ENCODE data around the gene HIVEP3. TPM values are rescaled to one million over a fixed set of nuclear protein-coding genes. Genes with fewer than 3 reads are reported as not detected.
"Not testable (repeated sequence)": the region's sequence is repeated elsewhere in the genome, so short reads cannot be mapped to it uniquely, and the experiment has no call there.

The HIVEP3 gene
- total and polyA plus RNA-seq, 2 donors = 2.8 to 3.1 TPM

GRCh38 chr1:41941381-41941780 lies 22.7 kb upstream of the HIVEP3 start:
- Histone ChIP-seq H3K4me1 (ENCODE audit: insufficient read depth) (no peaks in the 10 kb centered on the region), H3K4me3 (ENCODE audit: low read depth, low read length) (no peak overlapping the region), H3K36me3 (ENCODE audit: insufficient read depth) (no peaks in the 10 kb centered on the region), H3K27ac (ENCODE audit: low read depth) (no peak overlapping the region)
- no peak for DNase-seq (ENCODE audit: extremely low spot score)
- 92% methylated on average over 1 of the region's 1 CpG for WGBS

- 35% methylated on average over 5 of the region's 5 CpGs for WGBS
- no peak overlapping the region for H3K27ac ChIP-seq (ENCODE audit: low read depth)
- no peak overlapping the region for H3K4me3 ChIP-seq (ENCODE audit: low read depth, low read length)
- no peaks in the 10 kb centered on the region for H3K36me3 ChIP-seq (ENCODE audit: insufficient read depth)
- H3K4me1 ChIP-seq (ENCODE audit: insufficient read depth) = no peaks in the 10 kb centered on the region
- DNase-seq (ENCODE audit: extremely low spot score) = no peak
Observed at GRCh38 chr1:41939194-41939593, 20.5 kb upstream of the HIVEP3 start.

- WGBS = 67% methylated on average over 2 of the region's 2 CpGs
Observed at GRCh38 chr1:41936107-41936506, 17.4 kb upstream of the HIVEP3 start.

GRCh38 chr1:41935226-41935625 lies 16.5 kb upstream of the HIVEP3 start:
- WGBS = 60% methylated on average over 1 of the region's 1 CpG
- Histone ChIP-seq H3K36me3 (ENCODE audit: insufficient read depth) (no peaks in the 10 kb centered on the region), H3K4me1 (ENCODE audit: insufficient read depth) (no peaks in the 10 kb centered on the region), H3K27ac (ENCODE audit: low read depth) (no peak overlapping the region), H3K4me3 (ENCODE audit: low read depth, low read length) (no peak overlapping the region)
- DNase-seq (ENCODE audit: extremely low spot score) = no peak

More at GRCh38 chr1:41936107-41936506, 17.4 kb upstream of the HIVEP3 start:
- DNase-seq (ENCODE audit: extremely low spot score) = no peak
- H3K36me3 ChIP-seq (ENCODE audit: insufficient read depth) = no peaks in the 10 kb centered on the region
- no peak overlapping the region for H3K27ac ChIP-seq (ENCODE audit: low read depth)
- no peak overlapping the region for H3K4me3 ChIP-seq (ENCODE audit: low read depth, low read length)
- no peaks in the 10 kb centered on the region for H3K4me1 ChIP-seq (ENCODE audit: insufficient read depth)

- WGBS = 93% methylated on average over 1 of the region's 1 CpG
- Histone ChIP-seq H3K36me3 (ENCODE audit: insufficient read depth) (no peaks in the 10 kb centered on the region), H3K4me1 (ENCODE audit: insufficient read depth) (no peaks in the 10 kb centered on the region), H3K27ac (ENCODE audit: low read depth) (no peak overlapping the region), H3K4me3 (ENCODE audit: low read depth, low read length) (no peak overlapping the region)
- DNase-seq (ENCODE audit: extremely low spot score) = no peak
Observed at GRCh38 chr1:41933106-41933505, 14.4 kb upstream of the HIVEP3 start.

GRCh38 chr1:41931578-41931977 lies 12.9 kb upstream of the HIVEP3 start:
- H3K4me1 ChIP-seq (ENCODE audit: insufficient read depth) = no peaks in the 10 kb centered on the region
- WGBS = 80% methylated on average over 3 of the region's 3 CpGs
- DNase-seq (ENCODE audit: extremely low spot score) = no peak
- H3K36me3 ChIP-seq (ENCODE audit: insufficient read depth) = no peaks in the 10 kb centered on the region
- no peak overlapping the region for H3K27ac ChIP-seq (ENCODE audit: low read depth)
- H3K4me3 ChIP-seq (ENCODE audit: low read depth, low read length) = no peak overlapping the region

DNA sequence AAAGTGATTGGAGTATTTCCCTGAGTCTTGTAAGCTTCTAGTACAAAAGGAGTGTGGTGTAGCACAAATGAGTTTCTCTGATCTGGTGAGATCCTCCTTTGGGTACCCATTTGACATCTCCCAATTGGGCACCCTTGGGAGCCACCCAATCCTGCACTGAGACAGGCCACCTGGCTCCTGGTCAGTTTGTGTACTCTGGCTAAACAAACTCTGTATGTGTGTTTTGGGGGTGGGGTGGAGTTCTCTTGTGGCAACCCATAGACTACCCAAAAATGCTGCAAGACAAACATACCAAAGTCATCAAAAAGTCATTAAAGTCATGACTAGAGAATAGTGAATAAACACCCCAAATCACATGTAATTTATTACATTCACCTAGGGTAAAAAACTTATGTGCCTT lies 8.4 kb upstream of the HIVEP3 start:
- Histone ChIP-seq H3K27ac (ENCODE audit: low read depth) (no peak overlapping the region), H3K4me1 (ENCODE audit: insufficient read depth) (no peaks in the 10 kb centered on the region), H3K4me3 (ENCODE audit: low read depth, low read length) (no peak overlapping the region), H3K36me3 (ENCODE audit: insufficient read depth) (no peaks in the 10 kb centered on the region)
- DNase-seq (ENCODE audit: extremely low spot score) = no peak

- no peak for DNase-seq (ENCODE audit: extremely low spot score)
- 56% methylated on average over 1 of the region's 1 CpG for WGBS
Observed at GRCh38 chr1:41925712-41926111, 7.0 kb upstream of the HIVEP3 start.

GRCh38 chr1:41924911-41925310 lies 6.2 kb upstream of the HIVEP3 start:
- 36% methylated on average over 2 of the region's 2 CpGs for WGBS
- DNase-seq (ENCODE audit: extremely low spot score) = no peak
- H3K27ac ChIP-seq (ENCODE audit: low read depth) = no peak overlapping the region

More at GRCh38 chr1:41925712-41926111, 7.0 kb upstream of the HIVEP3 start:
- H3K36me3 ChIP-seq (ENCODE audit: insufficient read depth) = no peaks in the 10 kb centered on the region
- no peaks in the 10 kb centered on the region for H3K4me1 ChIP-seq (ENCODE audit: insufficient read depth)
- H3K27ac ChIP-seq (ENCODE audit: low read depth) = no peak overlapping the region
- no peak overlapping the region for H3K4me3 ChIP-seq (ENCODE audit: low read depth, low read length)

GRCh38 chr1:41921271-41921670 lies 2.5 kb upstream of the HIVEP3 start:
- not testable (repeated sequence) for H3K36me3 ChIP-seq (ENCODE audit: insufficient read depth); H3K4me3 ChIP-seq (ENCODE audit: low read depth, low read length); H3K4me1 ChIP-seq (ENCODE audit: insufficient read depth); H3K27ac ChIP-seq (ENCODE audit: low read depth); DNase-seq (ENCODE audit: extremely low spot score)
- 98% methylated on average over 2 of the region's 2 CpGs for WGBS

More at GRCh38 chr1:41924911-41925310, 6.2 kb upstream of the HIVEP3 start:
- H3K4me3 ChIP-seq (ENCODE audit: low read depth, low read length) = no peak overlapping the region
- no peaks in the 10 kb centered on the region for H3K4me1 ChIP-seq (ENCODE audit: insufficient read depth)
- no peaks in the 10 kb centered on the region for H3K36me3 ChIP-seq (ENCODE audit: insufficient read depth)

GRCh38 chr1:41920658-41921057 lies 1.9 kb upstream of the HIVEP3 start:
- no peak for DNase-seq (ENCODE audit: extremely low spot score)
- 83% methylated on average over 2 of the region's 2 CpGs for WGBS
- no peaks in the 10 kb centered on the region for H3K36me3 ChIP-seq (ENCODE audit: insufficient read depth)
- no peak overlapping the region for H3K27ac ChIP-seq (ENCODE audit: low read depth)
- no peak overlapping the region for H3K4me3 ChIP-seq (ENCODE audit: low read depth, low read length)
- no peaks in the 10 kb centered on the region for H3K4me1 ChIP-seq (ENCODE audit: insufficient read depth)

GRCh38 chr1:41919764-41920397 lies 1.2 kb upstream of the HIVEP3 start:
- no peak overlapping the region for H3K4me3 ChIP-seq (ENCODE audit: low read depth, low read length)

DNA sequence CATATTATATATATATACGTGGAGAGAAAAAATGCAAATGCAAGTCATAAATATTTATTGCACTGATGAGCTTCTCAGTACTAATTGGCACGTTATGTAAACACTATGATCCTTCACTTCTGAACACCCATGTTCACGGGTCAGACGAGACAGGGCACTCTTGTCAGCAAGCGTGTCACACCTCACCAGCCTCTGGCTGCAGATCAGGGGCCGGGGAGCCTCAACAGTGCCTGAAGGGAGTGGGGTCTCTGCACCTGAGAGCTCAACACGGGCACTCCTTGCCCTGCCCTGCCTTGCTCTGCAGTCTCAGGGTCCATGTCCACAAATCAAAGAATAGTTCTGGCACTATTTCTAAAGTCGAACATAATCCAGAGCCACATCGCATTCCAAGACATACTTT lies 409 bp upstream of the HIVEP3 start:
- DNase-seq (ENCODE audit: extremely low spot score) = no peak
- H3K36me3 ChIP-seq (ENCODE audit: insufficient read depth) = no peaks in the 10 kb centered on the region
- WGBS = 66% methylated on average over 9 of the region's 9 CpGs
- no peak overlapping the region for H3K27ac ChIP-seq (ENCODE audit: low read depth)
- peaks cover 2% of the 10 kb centered on the region for H3K4me1 ChIP-seq (ENCODE audit: insufficient read depth)
- H3K4me3 ChIP-seq (ENCODE audit: low read depth, low read length) = no peak overlapping the region

More at GRCh38 chr1:41919764-41920397, 1.2 kb upstream of the HIVEP3 start:
- 59% methylated on average over 18 of the region's 18 CpGs for WGBS
- no peak overlapping the region for H3K27ac ChIP-seq (ENCODE audit: low read depth)
- H3K36me3 ChIP-seq (ENCODE audit: insufficient read depth) = no peaks in the 10 kb centered on the region
- no peaks in the 10 kb centered on the region for H3K4me1 ChIP-seq (ENCODE audit: insufficient read depth)
- no peak for DNase-seq (ENCODE audit: extremely low spot score)

DNA sequence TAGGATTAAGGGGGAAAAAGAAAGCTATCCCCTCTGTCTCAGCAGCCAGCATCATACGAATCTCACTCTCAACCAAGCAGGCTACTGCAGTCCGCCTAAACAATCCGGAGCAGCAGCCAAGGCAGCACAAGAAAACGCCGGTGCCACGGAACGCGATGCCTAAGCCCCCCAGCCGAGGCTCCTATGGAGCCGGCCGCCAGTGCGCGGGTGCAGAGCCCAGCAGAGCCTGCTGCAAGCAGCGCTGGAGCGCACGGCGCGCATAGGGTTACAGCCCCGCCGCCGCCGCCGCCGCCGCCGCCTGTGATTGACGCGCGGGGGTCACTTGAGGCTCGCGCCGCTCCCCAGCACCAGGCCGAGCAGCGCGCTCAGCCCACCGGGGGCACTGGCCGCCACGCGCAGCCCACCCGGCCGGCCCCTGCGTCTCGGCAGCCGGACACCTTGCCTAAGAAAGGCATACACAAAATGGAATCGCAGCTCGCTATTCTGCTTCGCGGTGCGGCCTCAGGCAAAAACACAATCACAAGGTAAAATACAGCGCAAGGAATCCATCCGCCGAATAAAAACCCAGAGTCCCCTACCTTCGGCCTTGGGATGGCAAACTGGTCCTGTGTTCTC lies 780 bp downstream of the HIVEP3 start:
- Histone ChIP-seq H3K4me1 (ENCODE audit: insufficient read depth) (peaks cover 2% of the 10 kb centered on the region), H3K4me3 (ENCODE audit: low read depth, low read length) (peak overlapping the region; percentile 65), H3K36me3 (ENCODE audit: insufficient read depth) (no peaks in the 10 kb centered on the region), H3K27ac (ENCODE audit: low read depth) (no peak overlapping the region)
- no peak for DNase-seq (ENCODE audit: extremely low spot score)
- 4% methylated on average over 53 of the region's 53 CpGs for WGBS

All from urinary bladder (tissue), 4 donors.